Smooth muscle cell (in vitro differentiated cells): ENCODE results near the gene TFRC. TPM values are rescaled to one million over a fixed set of nuclear protein-coding genes. Genes with fewer than 3 reads are reported as not detected.

Experiments
- DNase-seq: peaks from one replicate; lab custom pipeline; 2025; ENCODE audit not compliant: unreplicated experiment; lab: John Stamatoyannopoulos, UW
- H2AFZ ChIP-seq: fragments of 200-600 bp; sonication (generic); 2 replicates; pipeline ENCODE4 v1.6.0; 2016; ENCODE audit warnings: antibody characterized with exemption, low read depth, mild to moderate bottlenecking
- H3F3A ChIP-seq: fragments of 200-600 bp; sonication (generic); 2 replicates; pipeline ENCODE4 v1.6.0; 2017; ENCODE audit warnings: antibody characterized with exemption, low read depth
- H3K27ac ChIP-seq: fragments of 200-600 bp; sonication (generic); 2 replicates; pipeline ENCODE4 v1.5.1; 2016; ENCODE audit warnings: low read depth, mild to moderate bottlenecking
- H3K27me3 ChIP-seq: fragments of 200-600 bp; sonication (generic); 2 replicates; pipeline ENCODE4 v1.6.1; 2016; ENCODE audit warnings: low read depth, mild to moderate bottlenecking
- H3K36me3 ChIP-seq: fragments of 200-600 bp; sonication (generic); 2 replicates; pipeline ENCODE4 v1.5.1; 2016; ENCODE audit warnings: low read depth
- H3K4me1 ChIP-seq: fragments of 200-600 bp; sonication (generic); 2 replicates; pipeline ENCODE4 v1.5.1; 2016; ENCODE audit warnings: low read depth
- H3K4me2 ChIP-seq: fragments of 200-600 bp; sonication (generic); 2 replicates; pipeline ENCODE4 v1.6.0; 2016; ENCODE audit warnings: mild to moderate bottlenecking
- H3K4me3 ChIP-seq: fragments of 200-600 bp; sonication (generic); 2 replicates; pipeline ENCODE4 v1.5.1; 2016; ENCODE audit warnings: mild to moderate bottlenecking
- H3K79me2 ChIP-seq: fragments of 200-600 bp; sonication (generic); 2 replicates; pipeline ENCODE4 v1.6.0; 2016; ENCODE audit warnings: low read depth, mild to moderate bottlenecking
- H3K9ac ChIP-seq: fragments of 200-600 bp; sonication (generic); 2 replicates; pipeline ENCODE4 v1.6.0; 2016; ENCODE audit warnings: low read depth
- H3K9me3 ChIP-seq: fragments of 200-600 bp; sonication (generic); replicated peaks from 2 replicates; pipeline ENCODE4 v1.5.1; 2016; ENCODE audit warnings: low read depth
- H4K20me1 ChIP-seq: fragments of 200-600 bp; sonication (generic); 2 replicates; pipeline ENCODE4 v1.6.0; 2016; ENCODE audit warnings: low read depth
- WGBS: methylation state at CpG from one replicate; pipeline ENCODE4 v1.1.7; 2016; ENCODE audit warnings: low lambda C conversion rate; 5-methylcytosine and 5-hydroxymethylcytosine counted together
- polyA plus RNA-seq: library from polyadenylated mRNA; unstranded; fragments of >200 nt; fragmentation: Nextera tagmentation; extraction: Ambion mirVana; gene quantifications from 2 replicates; pipeline ENCODE4 v1.2.1, GENCODE V29; 2016
- total RNA-seq: library from RNA; depleted of rRNA; stranded (reverse); fragments of >200 nt; gene quantifications from 2 replicates; pipeline ENCODE4 v1.2.3, GENCODE V29; 2014
- TF ChIP-seq, protein P1 (sequence below): fragments of 200-600 bp; sonication (generic); IDR thresholded peaks from 2 replicates; pipeline ENCODE4 v1.5.1; 2017; ENCODE audit warnings: borderline replicate concordance, mild to moderate bottlenecking, antibody characterized with exemption; ENCODE audit not compliant: insufficient read depth, poor library complexity, severe bottlenecking

TFRC gene
- total and polyA plus RNA-seq, 2 experiments from 2014 or later = 22.1 to 39.0 TPM

DNA sequence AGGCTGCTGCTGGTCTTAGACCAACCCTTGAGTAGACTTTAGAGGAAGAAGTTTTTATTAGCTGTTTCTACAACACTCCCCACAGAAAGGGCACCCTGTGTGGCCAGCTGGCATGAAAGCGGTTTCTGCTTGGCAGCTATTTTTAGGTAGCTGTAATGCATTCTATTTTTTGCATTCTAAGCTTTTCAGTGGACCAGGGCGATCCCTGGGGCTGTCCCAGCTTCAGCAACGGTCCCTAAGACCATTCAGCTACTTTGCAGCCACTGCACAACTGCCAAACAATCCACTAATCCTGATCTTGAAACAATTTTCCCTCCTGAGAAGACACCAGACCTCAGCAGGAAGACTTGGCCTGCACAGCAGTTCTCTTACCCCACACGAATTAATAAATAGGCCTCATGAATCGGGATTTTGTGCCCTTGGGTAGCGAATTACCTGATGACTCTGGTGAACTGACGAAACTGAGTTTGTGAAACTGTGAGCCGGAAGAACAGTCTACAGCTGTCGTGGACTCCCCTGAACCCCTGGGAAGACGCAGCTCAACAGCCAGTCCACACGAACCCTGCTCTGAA lies 14.6 kb upstream of the TFRC start:
- TF ChIP-seq, protein P1, sequence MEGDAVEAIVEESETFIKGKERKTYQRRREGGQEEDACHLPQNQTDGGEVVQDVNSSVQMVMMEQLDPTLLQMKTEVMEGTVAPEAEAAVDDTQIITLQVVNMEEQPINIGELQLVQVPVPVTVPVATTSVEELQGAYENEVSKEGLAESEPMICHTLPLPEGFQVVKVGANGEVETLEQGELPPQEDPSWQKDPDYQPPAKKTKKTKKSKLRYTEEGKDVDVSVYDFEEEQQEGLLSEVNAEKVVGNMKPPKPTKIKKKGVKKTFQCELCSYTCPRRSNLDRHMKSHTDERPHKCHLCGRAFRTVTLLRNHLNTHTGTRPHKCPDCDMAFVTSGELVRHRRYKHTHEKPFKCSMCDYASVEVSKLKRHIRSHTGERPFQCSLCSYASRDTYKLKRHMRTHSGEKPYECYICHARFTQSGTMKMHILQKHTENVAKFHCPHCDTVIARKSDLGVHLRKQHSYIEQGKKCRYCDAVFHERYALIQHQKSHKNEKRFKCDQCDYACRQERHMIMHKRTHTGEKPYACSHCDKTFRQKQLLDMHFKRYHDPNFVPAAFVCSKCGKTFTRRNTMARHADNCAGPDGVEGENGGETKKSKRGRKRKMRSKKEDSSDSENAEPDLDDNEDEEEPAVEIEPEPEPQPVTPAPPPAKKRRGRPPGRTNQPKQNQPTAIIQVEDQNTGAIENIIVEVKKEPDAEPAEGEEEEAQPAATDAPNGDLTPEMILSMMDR = no peak
- Histone ChIP-seq H3K79me2 (no peaks in the 10 kb centered on the region), H3K9ac (no peak overlapping the region), H3K4me3 (no peak overlapping the region), H3K4me2 (no peak overlapping the region), H3K4me1 (no peaks in the 10 kb centered on the region), H3K36me3 (no peaks in the 10 kb centered on the region), H2AFZ (no peak overlapping the region), H4K20me1 (no peaks in the 10 kb centered on the region), H3F3A (no peaks in the 10 kb centered on the region), H3K9me3 (no peaks in the 10 kb centered on the region), H3K27me3 (no peaks in the 10 kb centered on the region), H3K27ac (no peak overlapping the region)
- WGBS = 77% methylated on average over 11 of the region's 11 CpGs
- no peak for DNase-seq

DNA sequence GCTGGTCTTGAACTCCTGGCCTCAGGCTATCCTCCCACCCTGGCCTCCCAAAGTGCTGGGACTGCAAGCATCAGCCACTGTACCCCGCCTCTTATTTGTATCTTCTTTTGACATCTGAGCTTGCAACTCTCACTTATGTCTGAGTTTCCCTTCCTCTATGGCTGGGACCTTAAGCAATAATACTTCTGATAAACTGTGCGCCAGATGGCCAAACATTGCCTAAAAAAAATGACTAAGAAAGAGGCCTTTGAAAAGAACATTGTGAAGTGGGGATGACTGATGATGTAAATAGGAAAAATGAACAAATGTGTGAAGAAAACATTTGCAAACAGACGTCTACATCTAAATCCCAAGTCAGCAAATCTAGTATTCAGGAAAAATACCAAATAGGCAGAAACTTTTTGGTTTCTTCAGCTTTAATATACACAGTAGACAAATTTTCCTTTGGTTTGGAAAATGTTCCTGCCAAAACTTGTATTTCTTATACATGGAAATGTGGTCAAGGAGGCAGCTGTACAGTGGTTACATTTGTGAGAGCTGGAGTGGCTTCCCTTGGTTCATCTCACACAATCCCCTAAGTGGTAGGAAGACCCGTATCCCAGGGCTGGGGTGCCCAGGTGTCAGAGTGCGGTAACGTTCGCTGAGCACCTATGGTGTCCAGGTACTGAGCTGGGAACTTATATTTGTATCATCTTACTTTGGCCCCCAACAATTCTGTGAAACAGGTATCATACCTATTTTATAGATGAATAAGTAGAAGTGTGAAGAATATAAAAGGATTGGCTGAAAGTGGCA lies 11.6 kb upstream of the TFRC start:
- no peak overlapping the region for H3K4me2 ChIP-seq
- H3K27me3 ChIP-seq = no peaks in the 10 kb centered on the region
- H3K4me3 ChIP-seq = no peak overlapping the region
- H3K79me2 ChIP-seq = no peaks in the 10 kb centered on the region
- WGBS = 73% methylated on average over 7 of the region's 7 CpGs
- H2AFZ ChIP-seq = no peak overlapping the region
- DNase-seq = no peak
- H3K27ac ChIP-seq = no peak overlapping the region
- H3K9ac ChIP-seq = no peak overlapping the region
- TF ChIP-seq, protein P1 = no peak
- H3K9me3 ChIP-seq = no peaks in the 10 kb centered on the region
- H3K4me1 ChIP-seq = no peaks in the 10 kb centered on the region
- no peaks in the 10 kb centered on the region for H4K20me1 ChIP-seq
- H3F3A ChIP-seq = no peaks in the 10 kb centered on the region
- H3K36me3 ChIP-seq = no peaks in the 10 kb centered on the region

DNA sequence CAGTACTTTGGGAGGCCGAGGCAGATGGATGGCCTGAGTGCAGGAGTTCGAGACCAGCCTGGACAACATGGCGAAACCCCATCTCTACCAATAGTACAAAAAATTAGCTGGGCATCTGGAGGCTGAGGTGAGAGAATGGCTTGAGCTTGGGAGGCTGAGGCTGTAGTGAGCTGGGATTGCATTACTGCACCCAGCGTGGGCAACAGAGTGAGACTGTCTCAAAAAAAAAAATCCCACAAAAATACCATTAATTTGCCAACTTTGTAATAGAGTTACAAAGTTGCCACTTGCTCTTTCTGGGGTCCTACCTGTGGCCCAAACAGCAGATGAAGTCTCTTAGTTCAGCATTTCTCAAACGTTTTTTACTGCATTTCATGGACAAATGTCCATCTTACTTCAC lies 6.0 kb upstream of the TFRC start:
- Histone ChIP-seq H3K4me3 (no peak overlapping the region), H3K27ac (no peak overlapping the region), H3K36me3 (no peaks in the 10 kb centered on the region), H3F3A (no peaks in the 10 kb centered on the region), H3K4me2 (no peak overlapping the region), H3K9me3 (no peaks in the 10 kb centered on the region), H3K79me2 (no peaks in the 10 kb centered on the region), H4K20me1 (no peaks in the 10 kb centered on the region), H3K9ac (no peak overlapping the region), H3K4me1 (no peaks in the 10 kb centered on the region), H3K27me3 (no peaks in the 10 kb centered on the region), H2AFZ (no peak overlapping the region)
- 76% methylated on average over 5 of the region's 5 CpGs for WGBS
- TF ChIP-seq, protein P1 = no peak
- DNase-seq = no peak
